H9 (cell line): Measurements from ENCODE around the gene DIO1. TPM values are rescaled to one million over a fixed set of nuclear protein-coding genes. Genes with fewer than 3 reads are reported as not detected.

ENCODE experiments used
- DNase-seq: peaks from one replicate; pipeline ENCODE4 v3.0.0-alpha.2; 2017
- H2AFZ ChIP-seq: one replicate; pipeline ENCODE4 v1.6.1; 2013; ENCODE audit warnings: mild to moderate bottlenecking, low read length, control low read depth, moderate library complexity
- H2AK5ac ChIP-seq: 2 replicates; pipeline ENCODE4 v1.6.1; 2013; ENCODE audit warnings: low read length, control low read depth, mixed read lengths; ENCODE audit not compliant: insufficient read length
- H2BK120ac ChIP-seq: one replicate; pipeline ENCODE4 v1.6.1; 2013; ENCODE audit warnings: low read depth, mild to moderate bottlenecking, low read length, control low read depth, inconsistent platforms; ENCODE audit not compliant: poor library complexity, severe bottlenecking
- H2BK12ac ChIP-seq: 2 replicates; pipeline ENCODE4 v1.6.1; 2013; ENCODE audit warnings: low read length, control low read depth, mixed read lengths, low read depth; ENCODE audit not compliant: insufficient read length
- H2BK15ac ChIP-seq: 2 replicates; pipeline ENCODE4 v1.6.1; 2013; ENCODE audit warnings: low read depth, low read length, control low read depth
- H2BK20ac ChIP-seq: one replicate; pipeline ENCODE4 v1.6.1; 2013; ENCODE audit warnings: low read depth, mild to moderate bottlenecking, low read length, control low read depth, inconsistent platforms; ENCODE audit not compliant: poor library complexity, severe bottlenecking
- H2BK5ac ChIP-seq: 2 replicates; pipeline ENCODE4 v1.6.1; 2013; ENCODE audit warnings: low read length, control low read depth, mixed read lengths; ENCODE audit not compliant: insufficient read length
- H3K14ac ChIP-seq: 2 replicates; pipeline ENCODE4 v1.6.1; 2013; ENCODE audit warnings: low read length, control low read depth; ENCODE audit not compliant: insufficient read depth
- H3K18ac ChIP-seq: 2 replicates; pipeline ENCODE4 v1.6.1; 2013; ENCODE audit warnings: low read depth, mild to moderate bottlenecking, mixed read lengths, low read length, control low read depth; ENCODE audit not compliant: insufficient read length
- H3K23ac ChIP-seq: 2 replicates; pipeline ENCODE4 v1.6.1; 2013; ENCODE audit warnings: low read length, control low read depth, mixed read lengths, low read depth; ENCODE audit not compliant: insufficient read length
- H3K23me2 ChIP-seq: 2 replicates; pipeline ENCODE4 v1.6.1; 2013; ENCODE audit warnings: low read depth, mild to moderate bottlenecking, mixed read lengths, low read length, control low read depth; ENCODE audit not compliant: insufficient read length, poor library complexity, severe bottlenecking
- H3K27ac ChIP-seq: 2 replicates; pipeline ENCODE4 v1.5.1; 2013; ENCODE audit warnings: low read length, control low read depth, mixed read lengths, low read depth; ENCODE audit not compliant: insufficient read length
- H3K27me3 ChIP-seq: 2 replicates; pipeline ENCODE4 v1.6.1; 2013; ENCODE audit warnings: low read length, control low read depth, inconsistent platforms; ENCODE audit not compliant: insufficient read depth
- H3K4ac ChIP-seq: 2 replicates; pipeline ENCODE4 v1.6.1; 2013; ENCODE audit warnings: low read depth, mild to moderate bottlenecking, control low read depth, inconsistent platforms, low read length, moderate library complexity
- H3K4me1 ChIP-seq: 2 replicates; pipeline ENCODE4 v1.6.1; 2013; ENCODE audit warnings: low read length, control low read depth, inconsistent platforms; ENCODE audit not compliant: insufficient read depth
- H3K4me2 ChIP-seq: 2 replicates; pipeline ENCODE4 v1.6.1; 2013; ENCODE audit warnings: low read length, control low read depth, mixed read lengths; ENCODE audit not compliant: insufficient read length, insufficient read depth
- H3K56ac ChIP-seq: 2 replicates; pipeline ENCODE4 v1.6.1; 2013; ENCODE audit warnings: low read depth, mild to moderate bottlenecking, mixed read lengths, low read length, control low read depth; ENCODE audit not compliant: insufficient read length
- H3K79me1 ChIP-seq: 2 replicates; pipeline ENCODE4 v1.6.1; 2013; ENCODE audit warnings: low read depth, mild to moderate bottlenecking, moderate library complexity, low read length, control low read depth, inconsistent platforms; ENCODE audit not compliant: insufficient read depth, poor library complexity, severe bottlenecking
- H3K79me2 ChIP-seq: 2 replicates; pipeline ENCODE4 v1.6.1; 2013; ENCODE audit warnings: low read length, control low read depth, inconsistent platforms; ENCODE audit not compliant: insufficient read depth
- H3K9ac ChIP-seq: 2 replicates; pipeline ENCODE4 v1.6.1; 2013; ENCODE audit warnings: low read length, control low read depth, mixed read lengths; ENCODE audit not compliant: insufficient read length; ENCODE audit errors: extremely low read depth
- H3K9me3 ChIP-seq: one replicate; pipeline ENCODE4 v1.6.1; 2013; ENCODE audit warnings: low read depth, low read length, inconsistent platforms; ENCODE audit not compliant: control insufficient read depth
- H3T11ph ChIP-seq: one replicate; pipeline ENCODE4 v1.6.1; 2013; ENCODE audit warnings: mild to moderate bottlenecking, low read length, control low read depth, inconsistent platforms
- H4K20me1 ChIP-seq: one replicate; pipeline ENCODE4 v1.6.1; 2013; ENCODE audit not compliant: control insufficient read depth, insufficient read length, insufficient read depth
- H4K5ac ChIP-seq: 2 replicates; pipeline ENCODE4 v1.6.1; 2013; ENCODE audit warnings: low read depth, mild to moderate bottlenecking, mixed read lengths, low read length, control low read depth; ENCODE audit not compliant: insufficient read length
- H4K8ac ChIP-seq: replicated peaks from 2 replicates; pipeline ENCODE4 v1.6.1; 2013; ENCODE audit warnings: low read length, control low read depth, mixed read lengths, low read depth; ENCODE audit not compliant: insufficient read length
- H4K91ac ChIP-seq: 2 replicates; pipeline ENCODE4 v1.6.1; 2013; ENCODE audit warnings: low read depth, mild to moderate bottlenecking, moderate library complexity, mixed read lengths, low read length, control low read depth; ENCODE audit not compliant: insufficient read length
- H3K27ac Mint-ChIP-seq, 3 experiments: 2 replicates in 2 of 3; 3 replicates in 1 of 3; pipeline ENCODE4 v1.8.0; 2020 to 2021; ENCODE audit warnings: mixed read lengths in 3 of 3, mild to moderate bottlenecking in 1 of 3, moderate library complexity in 1 of 3
- H3K27me3 Mint-ChIP-seq: 2 replicates; pipeline ENCODE4 v1.8.0; 2021; ENCODE audit warnings: low read depth, mild to moderate bottlenecking, moderate library complexity, mixed read lengths
- H3K36me3 Mint-ChIP-seq, 3 experiments: 2 replicates in 2 of 3; 3 replicates in 1 of 3; pipeline ENCODE4 v1.8.0; 2020 to 2021; ENCODE audit warnings: low read depth in 3 of 3, mixed read lengths in 3 of 3; ENCODE audit not compliant: insufficient read depth in 1 of 3
- H3K4me1 Mint-ChIP-seq, 2 experiments: 2 replicates each; pipeline ENCODE4 v1.8.0; 2020; ENCODE audit warnings: mixed read lengths in 2 of 2
- H3K4me3 Mint-ChIP-seq, 2 experiments: 2 replicates in 1 of 2; 3 replicates in 1 of 2; pipeline ENCODE4 v1.8.0; 2020 to 2021; ENCODE audit warnings: mild to moderate bottlenecking in 2 of 2, mixed read lengths in 2 of 2, moderate library complexity in 1 of 2
- H3K9me3 Mint-ChIP-seq, 2 experiments: 2 replicates in 1 of 2; 3 replicates in 1 of 2; pipeline ENCODE4 v1.8.0; 2020; ENCODE audit warnings: mild to moderate bottlenecking in 2 of 2, mixed read lengths in 2 of 2, moderate library complexity in 1 of 2
- WGBS: extraction: QIAGEN DNeasy Blood & Tissue Kit; methylation state at CpG from one replicate; pipeline ENCODE4 v1.1.7; 2013; ENCODE audit warnings: missing lambda C conversion rate, low lambda C conversion rate, mixed read lengths; ENCODE audit not compliant: insufficient read length; ENCODE audit errors: extremely low coverage; 5-methylcytosine and 5-hydroxymethylcytosine counted together
- total RNA-seq: library from RNA; stranded (reverse); gene quantifications from 2 replicates; pipeline ENCODE4 v1.2.1, GENCODE V29; 2021
- TF ChIP-seq, protein P1 (sequence below): fragments of 200-600 bp; sonication (generic); conservative IDR thresholded peaks from 3 replicates; pipeline ENCODE4 v1.8.0; 2021; ENCODE audit warnings: antibody characterized with exemption, mild to moderate bottlenecking

Gene DIO1
- total RNA-seq, 1 experiment from 2014 or later = not detected

DNA sequence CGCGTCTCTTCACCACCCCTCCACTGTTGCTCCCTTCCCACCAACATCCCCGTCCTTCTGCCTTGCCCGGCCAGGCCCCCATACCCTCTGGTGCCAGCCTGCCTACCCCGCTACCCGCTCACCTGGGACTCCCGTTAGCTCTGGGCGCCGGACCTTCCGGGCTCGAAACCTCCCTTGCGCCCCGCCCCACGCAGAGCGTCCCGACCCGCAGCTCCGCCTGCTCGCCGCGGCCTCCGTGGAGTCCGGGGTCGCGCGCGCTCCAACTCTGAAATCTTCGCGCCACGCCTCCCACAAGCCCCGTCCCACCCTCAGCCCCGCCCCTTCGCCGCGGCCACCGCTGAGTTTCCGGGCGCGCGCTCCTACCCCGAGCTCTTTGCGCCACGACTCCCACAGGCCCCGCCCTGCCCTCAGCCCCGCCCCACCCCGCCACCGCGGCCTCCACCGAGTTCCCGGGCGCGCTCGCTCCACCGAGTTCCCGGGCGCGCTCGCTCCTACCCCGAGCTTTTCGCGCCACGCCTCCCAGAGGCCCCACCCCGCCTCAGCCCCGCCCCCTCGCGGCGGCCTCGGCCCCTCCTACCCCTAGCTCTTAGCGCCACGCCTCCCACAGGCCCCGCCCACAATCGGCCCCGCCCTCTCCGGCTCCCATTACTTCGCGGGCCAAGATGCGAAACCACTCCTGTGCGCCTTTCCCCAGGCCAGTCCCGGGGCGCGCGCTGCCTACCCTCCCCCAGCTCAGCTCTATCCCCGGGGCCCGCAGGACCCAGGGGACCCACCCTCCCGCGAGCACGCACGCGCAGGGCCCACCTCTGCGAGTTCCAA is 51.7 kb downstream of the DIO1 start, which contains the start of gene IFT25:
Gene IFT25 (minus strand): TSS at position 267 of the 819 bp plus-strand sequence. CDS start 5,617 bp downstream, outside the sequence.
- Histone ChIP-seq H2BK120ac (no peak within 1 kb of the TSS), H3K18ac (no peak within 1 kb of the TSS), H2AFZ (no peak within 1 kb of the TSS), H3K27me3 (no peaks in the 10 kb centered on the region), H3K23ac (no peak within 1 kb of the TSS), H4K8ac (no peak within 1 kb of the TSS), H3K4me2 (peak within 1 kb of the TSS; percentile 94), H3K79me1 (no peaks in the 10 kb centered on the region), H4K91ac (no peak within 1 kb of the TSS), H3T11ph (no peak within 1 kb of the TSS), H2BK20ac (no peak within 1 kb of the TSS), H3K14ac (peak within 1 kb of the TSS; percentile 83), H3K23me2 (peaks cover 13% of the 10 kb centered on the region), H3K79me2 (no peaks in the 10 kb centered on the region; the same call in 1 of the 2 replicates), H2BK15ac (no peak within 1 kb of the TSS), H3K56ac (no peak within 1 kb of the TSS), H2BK12ac (no peak within 1 kb of the TSS), H3K4me1 (peaks cover 5% of the 10 kb centered on the region), H2BK5ac (no peak within 1 kb of the TSS), H3K9me3 (no peaks in the 10 kb centered on the region), H2AK5ac (no peak within 1 kb of the TSS), H4K5ac (no peak within 1 kb of the TSS), H3K4ac (no peak within 1 kb of the TSS), H4K20me1 (no peaks in the 10 kb centered on the region), H3K27ac (no peak within 1 kb of the TSS), H3K9ac (no peak within 1 kb of the TSS)
- DNase-seq = peak; percentile 95
- peaks cover 0 to 9% (median 0%) of the 10 kb centered on the region in 3 experiments; a peak in 3 of 7 replicates for H3K36me3 Mint-ChIP-seq
- no peaks in the 10 kb centered on the region for H3K9me3 Mint-ChIP-seq
- TF ChIP-seq, protein P1, sequence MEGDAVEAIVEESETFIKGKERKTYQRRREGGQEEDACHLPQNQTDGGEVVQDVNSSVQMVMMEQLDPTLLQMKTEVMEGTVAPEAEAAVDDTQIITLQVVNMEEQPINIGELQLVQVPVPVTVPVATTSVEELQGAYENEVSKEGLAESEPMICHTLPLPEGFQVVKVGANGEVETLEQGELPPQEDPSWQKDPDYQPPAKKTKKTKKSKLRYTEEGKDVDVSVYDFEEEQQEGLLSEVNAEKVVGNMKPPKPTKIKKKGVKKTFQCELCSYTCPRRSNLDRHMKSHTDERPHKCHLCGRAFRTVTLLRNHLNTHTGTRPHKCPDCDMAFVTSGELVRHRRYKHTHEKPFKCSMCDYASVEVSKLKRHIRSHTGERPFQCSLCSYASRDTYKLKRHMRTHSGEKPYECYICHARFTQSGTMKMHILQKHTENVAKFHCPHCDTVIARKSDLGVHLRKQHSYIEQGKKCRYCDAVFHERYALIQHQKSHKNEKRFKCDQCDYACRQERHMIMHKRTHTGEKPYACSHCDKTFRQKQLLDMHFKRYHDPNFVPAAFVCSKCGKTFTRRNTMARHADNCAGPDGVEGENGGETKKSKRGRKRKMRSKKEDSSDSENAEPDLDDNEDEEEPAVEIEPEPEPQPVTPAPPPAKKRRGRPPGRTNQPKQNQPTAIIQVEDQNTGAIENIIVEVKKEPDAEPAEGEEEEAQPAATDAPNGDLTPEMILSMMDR = no peak
- H3K27me3 Mint-ChIP-seq = no peaks in the 10 kb centered on the region; the same call in none of the 2 replicates
- H3K4me1 Mint-ChIP-seq = peaks cover 47 to 59% of the 10 kb centered on the region in 2 experiments
- peak within 1 kb of the TSS; percentile 51 to 87 (median 85); a peak in 5 of 7 replicates for H3K27ac Mint-ChIP-seq
- H3K4me3 Mint-ChIP-seq = peak within 1 kb of the TSS; percentile 91 to 97
- no CpG with 5 or more reads among the region's 90 CpGs for WGBS
